AG10803 (cell line): Measurements from ENCODE around the gene NNAT.
"Not testable (repeated sequence)": the region's sequence is repeated elsewhere in the genome, so short reads cannot be mapped to it uniquely, and the experiment has no call there.

Source experiments
- DNase-seq: peaks from one replicate; pipeline ENCODE4 v3.0.0; 2010; ENCODE audit warnings: low read depth
- H3K4me3 ChIP-seq: 2 replicates; pipeline ENCODE4 v1.5.1; 2011; ENCODE audit warnings: mild to moderate bottlenecking, low read length, control low read depth
- TF ChIP-seq, protein P1 (sequence below): conservative IDR thresholded peaks from 2 replicates; pipeline ENCODE4 v1.5.1; 2011; ENCODE audit warnings: mild to moderate bottlenecking, low read length, control low read depth, inconsistent platforms

NNAT gene, protein sequence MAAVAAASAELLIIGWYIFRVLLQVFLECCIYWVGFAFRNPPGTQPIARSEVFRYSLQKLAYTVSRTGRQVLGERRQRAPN

DNA sequence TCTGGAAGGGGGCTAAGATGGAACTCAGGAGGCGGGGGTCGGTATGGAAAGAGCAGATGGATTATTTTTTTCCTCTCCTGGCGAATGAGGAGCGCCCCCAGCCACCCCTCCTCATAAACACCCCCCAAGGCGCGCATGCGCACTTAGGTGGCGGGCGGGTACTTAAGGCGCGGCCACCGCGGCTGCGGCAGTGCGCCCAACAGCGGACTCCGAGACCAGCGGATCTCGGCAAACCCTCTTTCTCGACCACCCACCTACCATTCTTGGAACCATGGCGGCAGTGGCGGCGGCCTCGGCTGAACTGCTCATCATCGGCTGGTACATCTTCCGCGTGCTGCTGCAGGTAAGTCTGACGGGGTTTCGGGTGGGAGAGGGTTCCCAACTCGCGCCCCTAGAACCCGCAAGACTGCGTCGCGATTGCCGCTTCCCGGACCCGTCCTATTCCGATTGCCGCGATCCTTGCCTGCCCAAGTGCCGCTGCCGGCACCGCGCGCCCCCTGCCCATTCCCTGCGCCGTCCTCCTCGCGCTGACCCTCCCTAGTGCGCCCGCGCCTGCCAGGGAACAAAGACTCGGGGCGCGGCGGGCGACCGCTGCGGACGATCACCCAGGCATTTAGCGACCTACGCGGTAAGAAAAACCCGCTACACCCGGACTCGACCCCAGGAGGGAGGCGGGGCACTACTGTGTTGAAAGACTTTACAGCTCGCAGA is at the start of gene NNAT:
Gene NNAT (plus strand): TSS at position 190 of the 711 bp plus-strand sequence. CDS start 82 bp downstream, at position 272.
- TF ChIP-seq, protein P1, sequence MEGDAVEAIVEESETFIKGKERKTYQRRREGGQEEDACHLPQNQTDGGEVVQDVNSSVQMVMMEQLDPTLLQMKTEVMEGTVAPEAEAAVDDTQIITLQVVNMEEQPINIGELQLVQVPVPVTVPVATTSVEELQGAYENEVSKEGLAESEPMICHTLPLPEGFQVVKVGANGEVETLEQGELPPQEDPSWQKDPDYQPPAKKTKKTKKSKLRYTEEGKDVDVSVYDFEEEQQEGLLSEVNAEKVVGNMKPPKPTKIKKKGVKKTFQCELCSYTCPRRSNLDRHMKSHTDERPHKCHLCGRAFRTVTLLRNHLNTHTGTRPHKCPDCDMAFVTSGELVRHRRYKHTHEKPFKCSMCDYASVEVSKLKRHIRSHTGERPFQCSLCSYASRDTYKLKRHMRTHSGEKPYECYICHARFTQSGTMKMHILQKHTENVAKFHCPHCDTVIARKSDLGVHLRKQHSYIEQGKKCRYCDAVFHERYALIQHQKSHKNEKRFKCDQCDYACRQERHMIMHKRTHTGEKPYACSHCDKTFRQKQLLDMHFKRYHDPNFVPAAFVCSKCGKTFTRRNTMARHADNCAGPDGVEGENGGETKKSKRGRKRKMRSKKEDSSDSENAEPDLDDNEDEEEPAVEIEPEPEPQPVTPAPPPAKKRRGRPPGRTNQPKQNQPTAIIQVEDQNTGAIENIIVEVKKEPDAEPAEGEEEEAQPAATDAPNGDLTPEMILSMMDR, result no peak
- DNase-seq, result no peak
- no peak within 1 kb of the TSS; the same call in 1 of the 2 replicates for H3K4me3 ChIP-seq

DNA sequence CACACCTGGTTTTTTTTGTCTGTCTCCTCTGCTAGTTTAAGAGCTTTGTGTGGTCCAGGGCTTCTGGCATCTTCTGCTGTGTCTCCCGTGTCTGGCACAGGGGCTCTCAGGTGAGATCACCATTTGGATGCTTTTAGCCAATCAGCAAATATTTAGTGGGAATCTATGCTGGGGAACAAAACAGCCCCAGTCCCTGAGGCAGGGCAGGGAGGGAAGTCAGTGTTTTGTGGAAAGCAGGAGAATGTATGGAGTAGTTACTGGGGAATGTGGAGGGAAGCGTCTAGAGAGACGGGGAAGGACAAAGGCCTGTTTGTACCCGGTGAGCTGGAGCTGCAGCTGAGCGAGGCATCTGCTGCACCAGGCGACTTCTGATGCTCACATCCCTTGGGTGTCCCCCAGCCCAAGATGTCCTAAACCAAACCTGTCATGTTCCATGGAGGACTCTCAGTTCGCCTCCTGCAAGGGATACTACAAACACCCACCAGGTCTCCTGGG is 49.3 kb upstream of the NNAT start:
- TF ChIP-seq, protein P1, result no peak
- no peak for DNase-seq
- H3K4me3 ChIP-seq, result no peak overlapping the region

DNA sequence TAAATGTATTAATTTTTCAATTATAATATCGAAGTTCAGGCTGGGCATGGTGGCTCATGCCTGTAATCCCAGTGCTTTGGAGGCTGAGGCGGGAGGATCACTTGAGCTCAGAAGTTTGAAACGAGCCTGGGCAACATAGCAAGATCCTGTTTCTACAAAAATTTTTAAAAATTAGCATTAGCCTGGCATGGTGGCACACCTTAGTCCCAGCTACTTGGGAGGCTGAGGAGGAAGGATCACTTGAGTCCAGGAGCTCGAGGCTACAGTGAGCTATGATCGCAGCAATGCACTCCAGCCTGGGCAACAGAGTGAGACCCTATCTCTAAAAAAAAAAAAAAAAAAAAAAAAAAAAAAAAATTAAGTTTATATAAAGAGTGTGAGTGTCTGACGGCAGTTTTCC is 48.6 kb upstream of the NNAT start:
- not testable (repeated sequence) for H3K4me3 ChIP-seq, DNase-seq

DNA sequence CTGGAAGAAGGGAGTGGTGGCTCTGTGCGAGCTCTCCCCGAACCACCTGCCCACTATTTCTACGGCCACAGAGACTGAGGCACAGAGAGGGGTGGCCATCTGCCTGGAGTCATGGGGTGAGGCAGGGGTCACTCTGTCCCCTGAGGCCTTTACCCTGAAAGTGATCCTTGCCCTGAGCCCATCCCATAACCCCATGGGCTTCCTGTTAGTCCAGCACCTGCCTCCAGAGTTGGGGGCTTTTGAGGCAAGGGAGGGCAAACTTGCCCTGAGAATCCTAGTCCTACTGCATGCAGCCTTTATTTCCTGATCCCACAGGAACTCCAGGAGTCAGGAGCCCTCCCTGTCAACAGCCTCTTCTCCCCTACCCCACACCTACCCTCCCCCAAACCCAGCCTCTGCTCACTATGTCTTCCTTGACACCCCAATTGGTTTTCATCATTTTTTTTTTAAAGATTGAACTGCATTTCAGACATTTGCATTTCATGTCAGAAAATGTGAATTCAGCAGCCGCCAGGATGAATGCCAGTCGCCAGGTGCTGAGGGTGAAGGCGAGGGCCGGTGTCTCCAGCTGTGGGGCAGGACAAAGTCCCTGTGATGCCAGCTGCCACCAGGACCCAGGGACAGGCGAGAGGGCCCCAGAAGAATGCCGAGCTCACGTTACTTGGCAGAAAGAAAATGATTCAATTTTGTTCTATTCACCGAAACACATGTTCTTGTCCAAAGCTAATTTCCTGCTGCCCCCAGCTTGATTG is 47.6 kb upstream of the NNAT start:
- H3K4me3 ChIP-seq, result no peak overlapping the region
- DNase-seq, result no peak
- TF ChIP-seq, protein P1, result no peak

DNA sequence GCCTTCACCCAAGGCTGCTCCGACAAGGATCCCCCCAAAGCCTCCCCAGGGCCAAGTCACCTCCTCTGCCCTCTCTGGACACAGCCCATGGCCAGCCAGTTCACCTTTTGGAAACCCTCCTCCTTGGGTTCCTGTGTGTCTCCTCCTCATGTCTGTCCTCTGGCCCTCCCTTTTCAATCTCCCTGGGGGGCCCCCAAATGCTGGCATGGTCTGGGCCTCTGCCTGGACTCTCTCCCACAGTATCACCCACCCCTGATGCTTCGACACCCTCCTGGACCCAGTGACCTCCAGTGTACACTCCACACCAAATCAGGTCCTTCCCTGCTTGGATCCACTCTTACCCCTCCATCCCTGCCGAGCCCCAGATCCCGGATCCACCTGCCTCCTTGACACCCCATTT is 46.7 kb upstream of the NNAT start:
- no peak overlapping the region for H3K4me3 ChIP-seq
- TF ChIP-seq, protein P1, result no peak
- DNase-seq, result no peak

DNA sequence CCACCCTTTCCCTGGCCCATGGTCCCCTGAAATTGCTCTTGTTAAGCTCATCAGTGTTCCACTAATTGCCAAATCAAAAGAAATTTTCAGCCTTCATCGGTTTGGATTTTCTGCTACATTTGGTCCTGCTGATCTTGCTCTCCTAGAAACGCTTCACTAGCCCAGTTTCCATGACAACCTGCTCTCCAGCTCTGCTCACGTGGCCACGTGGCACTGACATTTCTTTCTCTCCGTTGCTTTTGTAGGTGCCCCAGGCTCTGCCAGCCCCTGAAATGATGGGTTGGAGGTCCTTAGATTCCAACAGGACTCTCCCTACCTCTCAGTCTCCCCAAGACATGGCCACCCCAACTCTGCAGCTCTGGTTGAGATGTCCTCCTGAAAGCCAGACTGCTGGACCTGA is 45.8 kb upstream of the NNAT start:
- TF ChIP-seq, protein P1, result no peak
- DNase-seq, result no peak

DNA sequence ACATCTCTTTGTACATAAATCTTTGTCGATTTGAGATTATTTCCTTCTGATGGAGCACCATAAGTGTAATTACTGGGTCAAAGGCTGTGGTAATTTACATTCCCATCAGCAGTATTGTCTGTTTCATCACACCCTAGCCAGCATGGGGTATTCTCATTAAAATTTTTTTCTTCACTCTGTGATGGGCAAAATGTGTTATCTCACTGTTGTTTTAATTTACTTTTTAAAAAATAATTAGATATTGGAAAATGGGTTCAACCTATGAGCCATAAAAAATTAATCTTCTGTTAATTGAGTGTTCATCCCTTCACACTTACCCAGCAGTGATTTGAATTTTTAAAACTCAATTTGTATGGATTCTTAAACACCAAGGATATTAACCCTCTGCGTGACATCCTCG is 44.0 kb upstream of the NNAT start:
- H3K4me3 ChIP-seq, result no peak overlapping the region
- DNase-seq, result no peak

More for the DNA sequence above, 45.8 kb upstream of the NNAT start:
- H3K4me3 ChIP-seq, result no peak overlapping the region

More for the DNA sequence above, 44.0 kb upstream of the NNAT start:
- TF ChIP-seq, protein P1, result no peak
